Ovary (tissue), 9 donors: ENCODE data around the gene DOK3. TPM values are rescaled to one million over a fixed set of nuclear protein-coding genes. Genes with fewer than 3 reads are reported as not detected.

Experiments
- DNase-seq, 5 donors: peaks; one replicate each; pipeline ENCODE4 v3.0.0-alpha.2; 2019 to 2020
- H3K27ac ChIP-seq, 2 donors: fragments of 200-600 bp; one replicate each; pipeline versions ENCODE4 v1.5.1 to v1.8.0; 2019 to 2022
- H3K27me3 ChIP-seq: fragments of 200-600 bp; one replicate; pipeline ENCODE4 v1.8.0; 2022
- H3K36me3 ChIP-seq: fragments of 200-600 bp; sonication (generic); one replicate; pipeline ENCODE4 v1.5.1; 2019
- H3K4me1 ChIP-seq: one replicate; pipeline ENCODE4 v1.8.1; 2013; ENCODE audit warnings: mild to moderate bottlenecking, moderate library complexity; ENCODE audit not compliant: insufficient read depth
- H3K4me3 ChIP-seq: fragments of 200-600 bp; sonication (generic); one replicate; pipeline ENCODE4 v1.5.1; 2017
- H3K9me3 ChIP-seq, 2 donors: fragments of 200-600 bp in 1 of 2; sonication (generic) in 1 of 2; one replicate each; pipeline versions ENCODE4 v1.5.1 to v1.8.1; 2013 to 2019; ENCODE audit warnings: mild to moderate bottlenecking in 1 of 2, moderate library complexity in 1 of 2
- EP300 ChIP-seq: sonication (generic); formaldehyde crosslinking; IDR thresholded peaks from one replicate; pipeline ENCODE4 v1.6.1; 2017; ENCODE audit warnings: antibody characterized with exemption
- POLR2A ChIP-seq: fragments of 450-650 bp; IDR thresholded peaks from one replicate; pipeline ENCODE4 v1.6.1; 2017; ENCODE audit warnings: antibody characterized with exemption, mild to moderate bottlenecking, moderate library complexity
- WGBS, 3 donors: extraction: QIAGEN DNeasy Blood & Tissue Kit in 1 of 3; methylation state at CpG; one replicate each; pipeline versions ENCODE4 v1.1.5 to v1.1.7; 2013 to 2017; 5-methylcytosine and 5-hydroxymethylcytosine counted together
- intact Hi-C, 4 donors: fragments of 100-400 bp; cut with DNase I; formaldehyde crosslinking; loops; one replicate each; pipeline versions ENCODE4 v1.11.0 to v1.15.1; 2022 to 2023
- polyA plus RNA-seq, 2 donors: library from polyadenylated mRNA; stranded (reverse); fragments of 200-250 nt in 1 of 2; fragments of 350-450 nt in 1 of 2; fragmentation: Illumina TruSeq in 1 of 2; extraction: RNeasy Lipid Tissue Mini Kit (QIAGEN cat#74804) in 1 of 2; gene quantifications; one replicate each; pipeline ENCODE4 v1.2.3, GENCODE V29; 2013 to 2014
- total RNA-seq, 7 donors: library from RNA; depleted of rRNA in 2 of 7; stranded (reverse); fragments of >200 nt in 2 of 7; fragmentation: NEBNext Ultra II Directional in 3 of 7; extraction: Animal tissue kit (Norgen Biotek cat#: 25700) in 3 of 7; gene quantifications; one replicate each; pipeline versions ENCODE4 v1.1.0 to v1.2.4, GENCODE V29; 2016 to 2023
- TF ChIP-seq, protein P1 (sequence below), 3 donors: fragments of 450-650 bp in 2 of 3; fragments of 200-600 bp in 1 of 3; IDR thresholded peaks; one replicate each; pipeline versions ENCODE4 v1.5.1 to v1.8.0; 2016 to 2022; ENCODE audit warnings: antibody characterized with exemption in 3 of 3, mild to moderate bottlenecking in 1 of 3
- donor health status: DM: no; HTN: no; CAD: no; lungs with moderate emphysema.
- donor health status: DM: no; HTN: no; CAD: no.
- donor health status: Bipolar disorder and iron deficiency.
- donor health status: DM: yes; HTN: yes; CAD: no.
- donor health status: DM: no; HTN: no; CAD: no.
- donor health status: DM: yes; HTN: yes; CAD: no.

Gene DOK3
- total and polyA plus RNA-seq, 9 donors, result 1.3 to 7.2 (median 2.5) TPM

DNA sequence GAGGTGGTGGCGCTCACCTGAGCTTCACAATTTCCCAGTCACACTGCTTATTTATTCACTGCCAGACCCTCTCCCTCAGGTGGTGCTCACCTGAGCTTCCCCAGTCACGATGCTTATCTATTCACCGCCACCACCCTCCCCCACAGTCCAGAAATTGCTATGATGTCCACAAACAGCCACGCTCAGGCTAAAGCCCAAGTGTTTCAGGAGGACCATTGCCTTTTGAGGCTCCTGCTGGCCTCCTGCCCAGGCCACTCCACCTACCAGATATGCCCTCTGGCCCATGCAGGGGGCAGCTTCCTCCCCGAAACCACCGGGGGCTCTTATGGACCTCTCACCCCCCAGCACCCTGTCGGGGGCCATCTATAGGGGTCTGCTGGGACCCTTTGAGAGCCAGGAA, 16.8 kb downstream of the DOK3 start:
- TF ChIP-seq POLR2A (no peak), EP300 (no peak)
- TF ChIP-seq, protein P1, sequence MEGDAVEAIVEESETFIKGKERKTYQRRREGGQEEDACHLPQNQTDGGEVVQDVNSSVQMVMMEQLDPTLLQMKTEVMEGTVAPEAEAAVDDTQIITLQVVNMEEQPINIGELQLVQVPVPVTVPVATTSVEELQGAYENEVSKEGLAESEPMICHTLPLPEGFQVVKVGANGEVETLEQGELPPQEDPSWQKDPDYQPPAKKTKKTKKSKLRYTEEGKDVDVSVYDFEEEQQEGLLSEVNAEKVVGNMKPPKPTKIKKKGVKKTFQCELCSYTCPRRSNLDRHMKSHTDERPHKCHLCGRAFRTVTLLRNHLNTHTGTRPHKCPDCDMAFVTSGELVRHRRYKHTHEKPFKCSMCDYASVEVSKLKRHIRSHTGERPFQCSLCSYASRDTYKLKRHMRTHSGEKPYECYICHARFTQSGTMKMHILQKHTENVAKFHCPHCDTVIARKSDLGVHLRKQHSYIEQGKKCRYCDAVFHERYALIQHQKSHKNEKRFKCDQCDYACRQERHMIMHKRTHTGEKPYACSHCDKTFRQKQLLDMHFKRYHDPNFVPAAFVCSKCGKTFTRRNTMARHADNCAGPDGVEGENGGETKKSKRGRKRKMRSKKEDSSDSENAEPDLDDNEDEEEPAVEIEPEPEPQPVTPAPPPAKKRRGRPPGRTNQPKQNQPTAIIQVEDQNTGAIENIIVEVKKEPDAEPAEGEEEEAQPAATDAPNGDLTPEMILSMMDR (IDR thresholded peaks at IDR 0.05), result no peak
- WGBS, 3 donors, result 67 to 74% (median 72%) methylated on average over 7 of the region's 7 CpGs
- Histone ChIP-seq H3K9me3 (no peaks in the 10 kb centered on the region), H3K36me3 (no peaks in the 10 kb centered on the region), H3K27ac (no peak overlapping the region), H3K4me1 (peaks cover 13% of the 10 kb centered on the region), H3K27me3 (no peaks in the 10 kb centered on the region), H3K4me3 (no peak overlapping the region)
- no peak for DNase-seq
- intact Hi-C loops, result loop anchor here in 1 of 4 donors (10.0 kb wide), 1 partner anchor 378 kb away; no protein-coding TSS in a partner anchor

DNA sequence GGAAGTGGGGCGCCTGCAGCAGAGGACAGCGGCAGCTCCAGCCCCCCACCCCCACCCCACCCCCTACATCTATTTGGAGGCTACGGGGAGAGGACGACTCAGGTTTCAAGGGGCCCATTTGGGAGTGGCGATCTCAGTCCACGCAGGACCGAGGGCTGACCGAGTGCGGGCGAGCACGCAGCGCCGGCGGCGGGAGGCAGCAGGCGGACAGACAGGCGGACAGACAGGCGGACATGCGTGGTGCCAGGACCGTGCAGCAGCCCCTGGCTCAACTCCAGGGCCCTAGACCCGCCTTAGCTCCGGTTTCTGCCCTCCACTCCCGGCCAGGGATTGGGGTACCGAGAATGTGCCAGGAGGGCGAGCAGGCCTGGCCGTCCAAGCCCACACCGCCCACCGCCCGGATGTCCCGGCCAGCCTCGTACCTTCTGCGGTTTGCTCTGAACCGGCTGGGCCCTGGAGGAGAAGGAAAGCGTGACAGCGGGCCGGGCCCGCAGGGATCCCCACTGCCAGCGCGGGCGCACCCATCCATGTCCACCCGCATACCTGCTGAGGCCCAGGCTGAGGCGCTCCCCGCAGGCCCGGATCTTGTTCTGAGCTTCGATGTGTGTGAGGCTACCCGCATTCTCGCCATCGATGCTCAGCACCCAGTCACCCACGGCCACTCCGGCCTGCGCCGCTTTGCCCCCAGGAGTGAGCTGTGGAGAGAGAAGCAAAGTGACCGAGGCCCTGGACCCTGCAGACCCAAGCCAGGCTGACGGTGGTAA, 17.5 kb downstream of the DOK3 start:
- no peak for TF ChIP-seq POLR2A
- TF ChIP-seq EP300, result no peak
- TF ChIP-seq, protein P1 (IDR thresholded peaks at IDR 0.05), result no peak
- H3K4me3 ChIP-seq, result no peak overlapping the region
- no peaks in the 10 kb centered on the region for H3K9me3 ChIP-seq
- intact Hi-C loops, result loop anchor here in 1 of 4 donors (10.0 kb wide), 1 partner anchor 377 kb away; no protein-coding TSS in a partner anchor
- H3K27ac ChIP-seq, result no peak overlapping the region
- WGBS, 3 donors, result 86 to 88% (median 88%) methylated on average over 52 to 54 of the region's 54 CpGs
- H3K27me3 ChIP-seq, result no peaks in the 10 kb centered on the region
- H3K4me1 ChIP-seq, result peaks cover 13% of the 10 kb centered on the region
- DNase-seq, result no peak
- no peaks in the 10 kb centered on the region for H3K36me3 ChIP-seq

DNA sequence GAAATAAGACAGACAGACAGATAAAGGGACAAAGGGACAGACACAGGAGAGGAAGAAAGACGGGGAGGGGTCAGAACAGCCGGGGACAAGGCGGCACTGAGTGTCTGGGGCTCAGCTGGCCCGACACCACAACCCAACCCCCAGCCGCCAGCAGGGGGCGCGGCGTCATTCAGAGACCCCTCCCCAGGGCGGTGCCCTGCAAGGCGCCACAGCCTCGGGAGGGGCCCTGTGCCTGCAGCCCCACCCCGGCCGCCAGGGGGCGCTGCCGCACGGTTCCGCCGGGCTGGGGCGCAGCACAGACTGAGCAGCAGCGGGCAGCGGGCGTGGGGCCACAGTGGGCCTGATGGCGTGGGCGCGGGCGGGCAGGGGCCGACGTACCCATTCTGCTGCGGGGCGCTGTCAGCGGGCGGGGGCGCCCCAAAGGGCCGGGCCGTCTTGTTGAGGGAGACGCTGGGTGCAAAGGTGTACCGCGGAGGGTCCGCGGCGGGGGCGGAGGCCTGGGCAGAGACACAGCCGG, 18.1 kb downstream of the DOK3 start:
- H3K27ac ChIP-seq, result no peak overlapping the region
- intact Hi-C loops, result loop anchor here in 1 of 4 donors (10.0 kb wide), 1 partner anchor 377 kb away; no protein-coding TSS in a partner anchor
- WGBS, 3 donors, result 61 to 65% (median 64%) methylated on average over 28 to 43 of the region's 43 CpGs
- peak in 2 of 5 donors; percentile 37 to 60 for DNase-seq
- H3K27me3 ChIP-seq, result no peaks in the 10 kb centered on the region
- no peak overlapping the region for H3K4me3 ChIP-seq
- no peaks in the 10 kb centered on the region for H3K36me3 ChIP-seq
- TF ChIP-seq POLR2A, result no peak
- TF ChIP-seq, protein P1 (IDR thresholded peaks at IDR 0.05), result peak in 2 of 3 donors; percentile 44 to 53
- H3K4me1 ChIP-seq, result peaks cover 13% of the 10 kb centered on the region
- H3K9me3 ChIP-seq, result no peaks in the 10 kb centered on the region

DNA sequence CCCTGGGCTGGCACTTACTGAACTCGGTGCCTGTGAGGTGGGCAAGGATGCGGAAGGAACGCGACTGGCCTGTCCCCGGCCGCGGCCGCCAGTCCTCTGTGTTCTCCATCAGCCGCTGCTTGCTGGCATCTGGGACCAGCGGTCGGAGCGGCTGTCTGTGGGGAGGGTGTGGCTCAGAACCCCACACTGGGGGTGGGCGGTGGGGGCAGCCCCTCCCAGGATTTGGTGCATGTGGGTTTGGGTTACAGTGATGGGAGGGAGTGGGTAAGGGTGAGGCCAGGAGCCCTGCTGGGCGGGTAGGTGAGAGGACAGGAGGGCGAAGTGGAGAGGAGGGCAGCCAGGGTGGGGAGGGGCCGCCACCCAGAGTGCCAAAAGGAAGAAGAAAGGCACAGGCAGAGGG, 18.6 kb downstream of the DOK3 start:
- Histone ChIP-seq H3K9me3 (no peaks in the 10 kb centered on the region), H3K27ac (no peak overlapping the region), H3K4me1 (peaks cover 13% of the 10 kb centered on the region), H3K4me3 (no peak overlapping the region), H3K36me3 (no peaks in the 10 kb centered on the region), H3K27me3 (no peaks in the 10 kb centered on the region)
- WGBS, 3 donors, result 84 to 88% (median 87%) methylated on average over 16 of the region's 16 CpGs
- DNase-seq, result no peak
- intact Hi-C loops, result loop anchor here in 1 of 4 donors (10.0 kb wide), 1 partner anchor 376 kb away; no protein-coding TSS in a partner anchor
- TF ChIP-seq POLR2A (no peak), EP300 (no peak)
- TF ChIP-seq, protein P1 (IDR thresholded peaks at IDR 0.05), result no peak
